ENCODE data around the gene IL7R. TPM values are rescaled to one million over a fixed set of nuclear protein-coding genes. Genes with fewer than 3 reads are reported as not detected.

Gene IL7R
- polyA plus RNA-seq, 2 of the 4 experiments (the other 2 are of a cell fraction) = 0.13 to 0.18 TPM

DNA sequence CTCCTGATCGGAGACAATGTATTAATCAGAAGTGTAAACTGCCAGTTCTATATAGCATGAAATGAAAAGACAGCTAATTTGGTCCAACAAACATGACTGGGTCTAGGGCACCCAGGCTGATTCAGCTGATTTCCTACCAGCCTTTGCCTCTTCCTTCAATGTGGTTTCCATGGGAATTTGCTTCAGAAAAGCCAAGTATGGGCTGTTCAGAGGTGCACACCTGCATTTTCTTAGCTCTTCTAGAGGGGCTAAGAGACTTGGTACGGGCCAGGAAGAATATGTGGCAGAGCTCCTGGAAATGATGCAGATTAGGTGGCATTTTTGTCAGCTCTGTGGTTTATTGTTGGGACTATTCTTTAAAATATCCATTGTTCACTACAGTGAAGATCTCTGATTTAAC, 22.4 kb downstream of the IL7R start (continued):
- TF ChIP-seq, protein P1, sequence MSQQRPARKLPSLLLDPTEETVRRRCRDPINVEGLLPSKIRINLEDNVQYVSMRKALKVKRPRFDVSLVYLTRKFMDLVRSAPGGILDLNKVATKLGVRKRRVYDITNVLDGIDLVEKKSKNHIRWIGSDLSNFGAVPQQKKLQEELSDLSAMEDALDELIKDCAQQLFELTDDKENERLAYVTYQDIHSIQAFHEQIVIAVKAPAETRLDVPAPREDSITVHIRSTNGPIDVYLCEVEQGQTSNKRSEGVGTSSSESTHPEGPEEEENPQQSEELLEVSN (IDR thresholded peaks at IDR 0.05; ENCODE audit: borderline replicate concordance, low read depth) = no peak
- TF ChIP-seq ZC3H11A (IDR thresholded peaks at IDR 0.05) (no peak), MYC (IDR thresholded peaks at IDR 0.05; ENCODE audit: borderline replicate concordance, low read length) (no peak), FOSL2 (IDR thresholded peaks at IDR 0.05) (no peak), FOSL2 (CRISPR knock-in tag; IDR thresholded peaks at IDR 0.05) (no peak), MAFK (IDR thresholded peaks at IDR 0.05; ENCODE audit: partially characterized antibody) (no peak), POLR2A (IDR thresholded peaks at IDR 0.05; ENCODE audit: low read length) (no peak), NFE2L2 (conservative IDR thresholded peaks at IDR 0.05; ENCODE audit: low read length) (no peak), CHD4 (IDR thresholded peaks at IDR 0.05; ENCODE audit: borderline replicate concordance) (no peak), HOXB5 (CRISPR knock-in tag; IDR thresholded peaks at IDR 0.05) (no peak)
- TF ChIP-seq, protein P2, sequence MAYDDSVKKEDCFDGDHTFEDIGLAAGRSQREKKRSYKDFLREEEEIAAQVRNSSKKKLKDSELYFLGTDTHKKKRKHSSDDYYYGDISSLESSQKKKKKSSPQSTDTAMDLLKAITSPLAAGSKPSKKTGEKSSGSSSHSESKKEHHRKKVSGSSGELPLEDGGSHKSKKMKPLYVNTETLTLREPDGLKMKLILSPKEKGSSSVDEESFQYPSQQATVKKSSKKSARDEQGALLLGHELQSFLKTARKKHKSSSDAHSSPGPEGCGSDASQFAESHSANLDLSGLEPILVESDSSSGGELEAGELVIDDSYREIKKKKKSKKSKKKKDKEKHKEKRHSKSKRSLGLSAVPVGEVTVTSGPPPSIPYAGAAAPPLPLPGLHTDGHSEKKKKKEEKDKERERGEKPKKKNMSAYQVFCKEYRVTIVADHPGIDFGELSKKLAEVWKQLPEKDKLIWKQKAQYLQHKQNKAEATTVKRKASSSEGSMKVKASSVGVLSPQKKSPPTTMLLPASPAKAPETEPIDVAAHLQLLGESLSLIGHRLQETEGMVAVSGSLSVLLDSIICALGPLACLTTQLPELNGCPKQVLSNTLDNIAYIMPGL (CRISPR knock-in tag; IDR thresholded peaks at IDR 0.05; ENCODE audit: borderline replicate concordance) = no peak
- TF ChIP-seq, protein P3, sequence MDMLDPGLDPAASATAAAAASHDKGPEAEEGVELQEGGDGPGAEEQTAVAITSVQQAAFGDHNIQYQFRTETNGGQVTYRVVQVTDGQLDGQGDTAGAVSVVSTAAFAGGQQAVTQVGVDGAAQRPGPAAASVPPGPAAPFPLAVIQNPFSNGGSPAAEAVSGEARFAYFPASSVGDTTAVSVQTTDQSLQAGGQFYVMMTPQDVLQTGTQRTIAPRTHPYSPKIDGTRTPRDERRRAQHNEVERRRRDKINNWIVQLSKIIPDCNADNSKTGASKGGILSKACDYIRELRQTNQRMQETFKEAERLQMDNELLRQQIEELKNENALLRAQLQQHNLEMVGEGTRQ (IDR thresholded peaks at IDR 0.05) = no peak

DNA sequence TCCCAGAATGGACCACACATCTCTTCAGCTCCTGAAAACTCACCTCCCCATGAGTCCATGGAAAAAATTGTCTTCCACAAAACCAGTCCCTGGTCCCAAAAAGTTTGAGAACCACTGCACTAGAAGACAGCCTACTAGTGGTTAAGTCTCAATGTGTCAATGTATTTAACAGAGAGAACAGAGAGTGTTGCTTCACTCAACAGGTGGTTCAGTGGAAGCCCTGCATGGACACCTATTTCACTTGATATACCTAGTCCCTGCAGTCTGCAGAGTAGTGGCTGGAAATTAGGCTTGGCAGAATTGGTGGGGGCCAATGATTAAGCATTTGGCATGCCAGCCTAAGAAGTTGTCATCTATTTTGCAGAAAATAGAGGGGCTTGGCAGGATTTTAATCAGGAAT, 23.0 kb downstream of the IL7R start:
- Histone ChIP-seq H3K27ac (no peak overlapping the region), H3K4me1 (no peaks in the 10 kb centered on the region), H3K4me3 (no peak overlapping the region), H3K9me3 (no peaks in the 10 kb centered on the region), H3K4me2 (no peak overlapping the region)
- DNase-seq (ENCODE audit: low read depth in 1 of 2, low spot score in 1 of 2) (no peak), ATAC-seq (no peak), FAIRE-seq (no peak)
- no peak for TF ChIP-seq JUNB (IDR thresholded peaks at IDR 0.05)
- TF ChIP-seq SMC3 (IDR thresholded peaks at IDR 0.05) = no peak
- no peak for TF ChIP-seq EHF (CRISPR knock-in tag; IDR thresholded peaks at IDR 0.05)
- TF ChIP-seq, protein P4, sequence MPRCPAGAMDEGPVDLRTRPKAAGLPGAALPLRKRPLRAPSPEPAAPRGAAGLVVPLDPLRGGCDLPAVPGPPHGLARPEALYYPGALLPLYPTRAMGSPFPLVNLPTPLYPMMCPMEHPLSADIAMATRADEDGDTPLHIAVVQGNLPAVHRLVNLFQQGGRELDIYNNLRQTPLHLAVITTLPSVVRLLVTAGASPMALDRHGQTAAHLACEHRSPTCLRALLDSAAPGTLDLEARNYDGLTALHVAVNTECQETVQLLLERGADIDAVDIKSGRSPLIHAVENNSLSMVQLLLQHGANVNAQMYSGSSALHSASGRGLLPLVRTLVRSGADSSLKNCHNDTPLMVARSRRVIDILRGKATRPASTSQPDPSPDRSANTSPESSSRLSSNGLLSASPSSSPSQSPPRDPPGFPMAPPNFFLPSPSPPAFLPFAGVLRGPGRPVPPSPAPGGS (IDR thresholded peaks at IDR 0.05) = no peak
- TF ChIP-seq FOSL2 (IDR thresholded peaks at IDR 0.05) = no peak
- no peak for TF ChIP-seq FOSL2 (CRISPR knock-in tag; IDR thresholded peaks at IDR 0.05)
- no peak for TF ChIP-seq NR3C1 (IDR thresholded peaks at IDR 0.05)
- no peak for TF ChIP-seq ZSCAN20 (CRISPR knock-in tag; IDR thresholded peaks at IDR 0.05)
- TF ChIP-seq RFX5 (IDR thresholded peaks at IDR 0.05) = no peak
- TF ChIP-seq MAZ (IDR thresholded peaks at IDR 0.05; ENCODE audit: borderline replicate concordance, low read depth, low read length) = no peak
- TF ChIP-seq HEYL (CRISPR knock-in tag; IDR thresholded peaks at IDR 0.05) = no peak
- no peak for TF ChIP-seq NPAS2 (CRISPR knock-in tag; IDR thresholded peaks at IDR 0.05; ENCODE audit: borderline replicate concordance)
- CTCF ChIA-PET = interaction anchor here (1.0 to 1.2 kb wide), 3 partner anchors 10 to 45 kb away, joined by 3 to 4 read pairs (median 3); no protein-coding TSS in a partner anchor
- POLR2A ChIA-PET = no interaction called here

DNA sequence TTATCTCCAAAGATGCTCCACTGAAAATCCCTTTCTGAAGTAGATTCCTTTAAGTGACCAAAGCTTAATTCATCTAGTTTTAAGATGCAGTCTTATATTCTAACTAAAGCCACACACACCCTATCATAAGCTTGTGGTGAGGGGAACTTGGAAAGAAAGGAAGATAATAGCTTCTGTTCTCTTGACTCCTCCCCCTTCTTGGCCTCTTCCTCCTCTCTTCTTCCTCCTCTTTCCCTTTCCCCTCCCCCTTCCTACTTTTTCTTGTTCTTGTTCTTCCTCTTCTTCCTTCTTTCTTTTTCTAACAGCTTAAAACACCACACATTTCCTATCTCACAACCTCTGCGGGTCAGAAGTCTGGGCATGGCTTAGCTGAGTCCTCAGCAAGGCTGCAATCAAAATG, 23.5 kb downstream of the IL7R start:
- POLR2A ChIA-PET = no interaction called here
- 0% methylated on average over 1 of the region's 1 CpG for WGBS (ENCODE audit: missing lambda C conversion rate)
- FAIRE-seq (no peak), DNase-seq (ENCODE audit: low read depth in 1 of 2, low spot score in 1 of 2) (no peak), ATAC-seq (no peak)
- CTCF ChIA-PET = interaction anchor here (0.6 to 1.2 kb wide), 6 partner anchors 9 to 787 kb away, joined by 3 to 4 read pairs (median 3); no protein-coding TSS in a partner anchor
- Histone ChIP-seq H3K4me2 (no peak overlapping the region), H3K27ac (no peak overlapping the region), H3K4me3 (no peak overlapping the region), H3K9me3 (no peaks in the 10 kb centered on the region), H3K4me1 (no peaks in the 10 kb centered on the region)
- TF ChIP-seq, protein P1 (IDR thresholded peaks at IDR 0.05; ENCODE audit: borderline replicate concordance, low read depth) = no peak
- TF ChIP-seq HOXA7 (CRISPR knock-in tag; IDR thresholded peaks at IDR 0.05) = no peak
- TF ChIP-seq HOXB5 (CRISPR knock-in tag; IDR thresholded peaks at IDR 0.05) = no peak
